NCI-H2171 (cell line): ENCODE measurements around the gene GADD45G.

Experiments used
- DNase-seq: peaks from one replicate; lab custom pipeline; 2025; lab: John Stamatoyannopoulos, UW

The GADD45G gene

GRCh38 chr9:89630508-89630907, 25.7 kb downstream of the GADD45G start:
- no peak for DNase-seq

- DNase-seq = no peak
Observed at GRCh38 chr9:89631384-89631783, 26.6 kb downstream of the GADD45G start.

- no peak for DNase-seq
Observed at GRCh38 chr9:89632192-89632733, 27.5 kb downstream of the GADD45G start.

- DNase-seq = no peak
Observed at GRCh38 chr9:89632736-89633135, 27.9 kb downstream of the GADD45G start.

- DNase-seq = no peak
Observed at GRCh38 chr9:89633404-89633803, 28.6 kb downstream of the GADD45G start.

GRCh38 chr9:89633920-89634319, 29.1 kb downstream of the GADD45G start:
- DNase-seq = no peak

GRCh38 chr9:89634995-89635742, 30.4 kb downstream of the GADD45G start:
- peak; percentile 65 for DNase-seq

GRCh38 chr9:89635816-89636215, 31.0 kb downstream of the GADD45G start:
- no peak for DNase-seq

GRCh38 chr9:89637787-89638186, 33.0 kb downstream of the GADD45G start:
- DNase-seq = no peak

GRCh38 chr9:89638359-89638758, 33.5 kb downstream of the GADD45G start:
- no peak for DNase-seq

GRCh38 chr9:89638893-89639292, 34.1 kb downstream of the GADD45G start:
- no peak for DNase-seq

- DNase-seq = no peak
Observed at GRCh38 chr9:89639367-89639795, 34.6 kb downstream of the GADD45G start.

- DNase-seq = no peak
Observed at GRCh38 chr9:89639961-89640360, 35.1 kb downstream of the GADD45G start.

- DNase-seq = no peak
Observed at GRCh38 chr9:89640361-89640760, 35.5 kb downstream of the GADD45G start.

- DNase-seq = no peak
Observed at GRCh38 chr9:89640801-89641200, 36.0 kb downstream of the GADD45G start.

GRCh38 chr9:89641980-89642379, 37.2 kb downstream of the GADD45G start:
- no peak for DNase-seq

GRCh38 chr9:89642789-89643188, 38.0 kb downstream of the GADD45G start:
- no peak for DNase-seq

- no peak for DNase-seq
Observed at GRCh38 chr9:89646189-89646939, 41.6 kb downstream of the GADD45G start.

- DNase-seq = no peak
Observed at GRCh38 chr9:89647366-89648128, 42.7 kb downstream of the GADD45G start.

- DNase-seq = no peak
Observed at GRCh38 chr9:89648247-89649000, 43.6 kb downstream of the GADD45G start.

GRCh38 chr9:89649039-89649691, 44.4 kb downstream of the GADD45G start:
- no peak for DNase-seq
